Measurements from ENCODE around the gene SCNN1B. TPM values are rescaled to one million over a fixed set of nuclear protein-coding genes. Genes with fewer than 3 reads are reported as not detected.
"Not testable (repeated sequence)": the region's sequence is repeated elsewhere in the genome, so short reads cannot be mapped to it uniquely, and the experiment has no call there.

SCNN1B gene
- total RNA-seq, 1 donor, result not detected

GRCh38 chr16:23380501-23380951, 78.4 kb downstream of the SCNN1B start:
- no peak overlapping the region for H2AFZ ChIP-seq (ENCODE audit: low read length)
- H3K4me1 ChIP-seq (ENCODE audit: insufficient read depth, low read length), result no peaks in the 10 kb centered on the region
- no peak overlapping the region for H3K4me3 ChIP-seq (ENCODE audit: insufficient read depth, low read length)
- H3K9me3 ChIP-seq (ENCODE audit: low read depth, low read length), result no peaks in the 10 kb centered on the region
- H3K79me2 ChIP-seq (ENCODE audit: insufficient read depth, low read length), result no peaks in the 10 kb centered on the region
- no peaks in the 10 kb centered on the region for H4K20me1 ChIP-seq (ENCODE audit: insufficient read depth, low read length)
- no peak for TF ChIP-seq CTCF (IDR thresholded peaks at IDR 0.05; ENCODE audit: extremely low read depth, low read depth, low read length)
- H3K27me3 ChIP-seq (ENCODE audit: insufficient read depth, low read length), result peaks cover 5% of the 10 kb centered on the region
- no peak overlapping the region for H3K4me2 ChIP-seq (ENCODE audit: insufficient read depth, low read length)
- H3K36me3 ChIP-seq (ENCODE audit: insufficient read depth, low read length), result no peaks in the 10 kb centered on the region
- DNase-seq (ENCODE audit: insufficient read length, low spot score, missing footprints), result no peak
- H3K27ac ChIP-seq (ENCODE audit: low read depth, low read length), result no peak overlapping the region

GRCh38 chr16:23381702-23382101, 79.6 kb downstream of the SCNN1B start:
- H3K36me3 ChIP-seq (ENCODE audit: insufficient read depth, low read length); H3K9me3 ChIP-seq (ENCODE audit: low read depth, low read length); H3K4me1 ChIP-seq (ENCODE audit: insufficient read depth, low read length): not testable (repeated sequence)

GRCh38 chr16:23382279-23382678, 80.2 kb downstream of the SCNN1B start:
- Histone ChIP-seq H3K4me1 (ENCODE audit: insufficient read depth, low read length) (no peaks in the 10 kb centered on the region), H4K20me1 (ENCODE audit: insufficient read depth, low read length) (no peaks in the 10 kb centered on the region), H3K4me3 (ENCODE audit: insufficient read depth, low read length) (no peak overlapping the region), H3K36me3 (ENCODE audit: insufficient read depth, low read length) (no peaks in the 10 kb centered on the region), H2AFZ (ENCODE audit: low read length) (no peak overlapping the region), H3K9me3 (ENCODE audit: low read depth, low read length) (no peaks in the 10 kb centered on the region), H3K27me3 (ENCODE audit: insufficient read depth, low read length) (no peaks in the 10 kb centered on the region), H3K4me2 (ENCODE audit: insufficient read depth, low read length) (no peak overlapping the region), H3K79me2 (ENCODE audit: insufficient read depth, low read length) (no peaks in the 10 kb centered on the region), H3K27ac (ENCODE audit: low read depth, low read length) (no peak overlapping the region)
- no peak for DNase-seq (ENCODE audit: insufficient read length, low spot score, missing footprints)
- no peak for TF ChIP-seq CTCF (IDR thresholded peaks at IDR 0.05; ENCODE audit: extremely low read depth, low read depth, low read length)

More at GRCh38 chr16:23381702-23382101, 79.6 kb downstream of the SCNN1B start:
- not testable (repeated sequence) for H2AFZ ChIP-seq (ENCODE audit: low read length); H3K27ac ChIP-seq (ENCODE audit: low read depth, low read length); DNase-seq (ENCODE audit: insufficient read length, low spot score, missing footprints); H3K4me2 ChIP-seq (ENCODE audit: insufficient read depth, low read length); H3K79me2 ChIP-seq (ENCODE audit: insufficient read depth, low read length); H4K20me1 ChIP-seq (ENCODE audit: insufficient read depth, low read length); H3K27me3 ChIP-seq (ENCODE audit: insufficient read depth, low read length); H3K4me3 ChIP-seq (ENCODE audit: insufficient read depth, low read length)

GRCh38 chr16:23383881-23384280, 81.8 kb downstream of the SCNN1B start:
- DNase-seq (ENCODE audit: insufficient read length, low spot score, missing footprints), result no peak
- peaks cover 4% of the 10 kb centered on the region for H3K36me3 ChIP-seq (ENCODE audit: insufficient read depth, low read length)
- H3K9me3 ChIP-seq (ENCODE audit: low read depth, low read length), result no peaks in the 10 kb centered on the region
- no peak overlapping the region for H3K4me3 ChIP-seq (ENCODE audit: insufficient read depth, low read length)
- no peaks in the 10 kb centered on the region for H3K4me1 ChIP-seq (ENCODE audit: insufficient read depth, low read length)
- H2AFZ ChIP-seq (ENCODE audit: low read length), result no peak overlapping the region
- H3K79me2 ChIP-seq (ENCODE audit: insufficient read depth, low read length), result no peaks in the 10 kb centered on the region
- H3K27me3 ChIP-seq (ENCODE audit: insufficient read depth, low read length), result no peaks in the 10 kb centered on the region
- no peak for TF ChIP-seq CTCF (IDR thresholded peaks at IDR 0.05; ENCODE audit: extremely low read depth, low read depth, low read length)
- no peak overlapping the region for H3K4me2 ChIP-seq (ENCODE audit: insufficient read depth, low read length)
- no peak overlapping the region for H3K27ac ChIP-seq (ENCODE audit: low read depth, low read length)
- H4K20me1 ChIP-seq (ENCODE audit: insufficient read depth, low read length), result no peaks in the 10 kb centered on the region

Data from osteoblast (primary cell).